Gastroesophageal sphincter (tissue), 4 donors: ENCODE results near the gene MASTL. TPM values are rescaled to one million over a fixed set of nuclear protein-coding genes. Genes with fewer than 3 reads are reported as not detected.

Experiments
- ATAC-seq: fragments of 150-250 bp; one replicate; pipeline ENCODE4 v1.9.1; 2016; ENCODE audit warnings: mild to moderate bottlenecking, moderate library complexity
- H3K27ac ChIP-seq, 4 donors: fragments of 200-600 bp; sonication (generic) in 3 of 4; 1 replicate in 3 of 4; 2 replicates in 1 of 4; pipeline ENCODE4 v1.5.1; 2016 to 2019
- H3K27me3 ChIP-seq: fragments of 200-600 bp; sonication (generic); one replicate; pipeline ENCODE4 v1.5.1; 2019
- H3K36me3 ChIP-seq, 2 donors: fragments of 200-600 bp; sonication (generic); one replicate each; pipeline ENCODE4 v1.5.1; 2019; ENCODE audit warnings: control low read depth in 1 of 2
- H3K4me1 ChIP-seq, 3 donors: fragments of 200-600 bp; sonication (generic); 1 replicate in 2 of 3; 2 replicates in 1 of 3; pipeline ENCODE4 v1.5.1; 2016 to 2019; ENCODE audit warnings: control low read depth in 2 of 3
- H3K4me3 ChIP-seq, 2 donors: fragments of 200-600 bp; sonication (generic); one replicate each; pipeline ENCODE4 v1.5.1; 2019; ENCODE audit warnings: mild to moderate bottlenecking in 1 of 2, moderate library complexity in 1 of 2
- H3K9me3 ChIP-seq, 3 donors: fragments of 200-600 bp; sonication (generic); one replicate each; pipeline ENCODE4 v1.5.1; 2017 to 2019; ENCODE audit warnings: control low read depth in 2 of 3
- CTCF ChIP-seq, 4 experiments: fragments of 200-600 bp in 2 of 4; fragments of 450-650 bp in 2 of 4; sonication (generic) in 1 of 4; IDR thresholded peaks; one replicate each; pipeline ENCODE4 v1.5.1; 2017 to 2019; ENCODE audit warnings: antibody characterized with exemption in 4 of 4, mild to moderate bottlenecking in 2 of 4, moderate library complexity in 2 of 4
- EP300 ChIP-seq: sonication (generic); formaldehyde crosslinking; IDR thresholded peaks from one replicate; pipeline ENCODE4 v1.6.1; 2017; ENCODE audit warnings: antibody characterized with exemption, mild to moderate bottlenecking
- POLR2A ChIP-seq, 2 donors: fragments of 450-650 bp; IDR thresholded peaks; one replicate each; pipeline ENCODE4 v1.6.1; 2017; ENCODE audit warnings: antibody characterized with exemption in 2 of 2, mild to moderate bottlenecking in 2 of 2, moderate library complexity in 1 of 2
- POLR2AphosphoS5 ChIP-seq: sonication (generic); formaldehyde crosslinking; IDR thresholded peaks from one replicate; pipeline ENCODE4 v1.6.1; 2017; ENCODE audit warnings: antibody characterized with exemption
- WGBS, 2 donors: methylation state at CpG; one replicate each; pipeline ENCODE4 v1.1.5; 2018; ENCODE audit warnings: low coverage in 1 of 2; 5-methylcytosine and 5-hydroxymethylcytosine counted together
- total RNA-seq, 4 donors: library from RNA; depleted of rRNA; stranded (reverse); fragments of >200 nt; gene quantifications; one replicate each; pipeline ENCODE4 v1.1.0, GENCODE V29; 2016

The MASTL gene
- total RNA-seq, 4 donors from 2014 or later = 2.5 to 5.5 (median 4.7) TPM

- Histone ChIP-seq H3K9me3 (no peaks in the 10 kb centered on the region), H3K36me3 (peaks cover 0 to 40% of the 10 kb centered on the region in 2 donors), H3K4me1 (no peaks in the 10 kb centered on the region), H3K4me3 (no peak overlapping the region), H3K27ac (no peak overlapping the region), H3K27me3 (no peaks in the 10 kb centered on the region)
- 100% methylated on average over 1 of the region's 1 CpG for WGBS, 2 donors
- ATAC-seq = no peak
- TF ChIP-seq CTCF (IDR thresholded peaks at IDR 0.05) (no peak), POLR2A (IDR thresholded peaks at IDR 0.05) (no peak), POLR2AphosphoS5 (no peak), EP300 (no peak)
Measured at GRCh38 chr10:27188259-27188658, 33.1 kb downstream of the MASTL start.

GRCh38 chr10:27188897-27189296 lies 33.7 kb downstream of the MASTL start:
- TF ChIP-seq CTCF (IDR thresholded peaks at IDR 0.05) (no peak), EP300 (no peak), POLR2AphosphoS5 (no peak), POLR2A (IDR thresholded peaks at IDR 0.05) (no peak)
- no peak overlapping the region for H3K27ac ChIP-seq
- no peaks in the 10 kb centered on the region for H3K9me3 ChIP-seq
- WGBS, 2 donors = 91 to 100% methylated on average over 1 to 4 of the region's 4 CpGs
- no peaks in the 10 kb centered on the region for H3K4me1 ChIP-seq
- peaks cover 0 to 34% of the 10 kb centered on the region in 2 donors for H3K36me3 ChIP-seq
- H3K27me3 ChIP-seq = no peaks in the 10 kb centered on the region
- H3K4me3 ChIP-seq = no peak overlapping the region
- no peak for ATAC-seq

GRCh38 chr10:27190508-27190907 lies 35.4 kb downstream of the MASTL start:
- Histone ChIP-seq H3K9me3 (no peaks in the 10 kb centered on the region), H3K27ac (no peak overlapping the region)
- WGBS, 2 donors = 75 to 93% methylated on average over 2 of the region's 2 CpGs

GRCh38 chr10:27192284-27192683 lies 37.1 kb downstream of the MASTL start:
- Histone ChIP-seq H3K36me3 (peaks cover 0 to 18% of the 10 kb centered on the region in 2 donors), H3K4me1 (no peaks in the 10 kb centered on the region), H3K27ac (no peak overlapping the region), H3K9me3 (no peaks in the 10 kb centered on the region), H3K27me3 (no peaks in the 10 kb centered on the region), H3K4me3 (no peak overlapping the region)
- TF ChIP-seq POLR2A (IDR thresholded peaks at IDR 0.05) (no peak), POLR2AphosphoS5 (no peak), EP300 (no peak), CTCF (IDR thresholded peaks at IDR 0.05) (no peak)
- WGBS, 2 donors = 60% methylated on average over 3 of the region's 3 CpGs; no CpG with 5 or more reads in 1 of the 2 donors
- ATAC-seq = no peak

More at GRCh38 chr10:27190508-27190907, 35.4 kb downstream of the MASTL start:
- peaks cover 0 to 21% of the 10 kb centered on the region in 2 donors for H3K36me3 ChIP-seq
- H3K4me3 ChIP-seq = no peak overlapping the region
- ATAC-seq = no peak
- no peaks in the 10 kb centered on the region for H3K27me3 ChIP-seq
- TF ChIP-seq EP300 (no peak), POLR2AphosphoS5 (no peak), POLR2A (IDR thresholded peaks at IDR 0.05) (no peak), CTCF (IDR thresholded peaks at IDR 0.05) (no peak)
- no peaks in the 10 kb centered on the region for H3K4me1 ChIP-seq

- ATAC-seq = no peak
- TF ChIP-seq EP300 (no peak), CTCF (IDR thresholded peaks at IDR 0.05) (no peak), POLR2A (IDR thresholded peaks at IDR 0.05) (no peak), POLR2AphosphoS5 (no peak)
- H3K27me3 ChIP-seq = no peaks in the 10 kb centered on the region
- peaks cover 0 to 17% (median 3%) of the 10 kb centered on the region in 3 donors for H3K4me1 ChIP-seq
- WGBS, 2 donors = 26 to 40% methylated on average over 2 of the region's 2 CpGs
- peaks cover 0 to 44% of the 10 kb centered on the region in 2 donors for H3K36me3 ChIP-seq
- no peaks in the 10 kb centered on the region for H3K9me3 ChIP-seq
- peak overlapping the region in 3 of 4 donors; percentile 32 to 45 (median 36) for H3K27ac ChIP-seq
- H3K4me3 ChIP-seq = no peak overlapping the region
Measured at GRCh38 chr10:27197980-27198620, 42.9 kb downstream of the MASTL start.
